ENCODE data around the gene PELI1. TPM values are rescaled to one million over a fixed set of nuclear protein-coding genes. Genes with fewer than 3 reads are reported as not detected.

PELI1 gene
- total RNA-seq, 1 donor = 5.8 TPM

DNA sequence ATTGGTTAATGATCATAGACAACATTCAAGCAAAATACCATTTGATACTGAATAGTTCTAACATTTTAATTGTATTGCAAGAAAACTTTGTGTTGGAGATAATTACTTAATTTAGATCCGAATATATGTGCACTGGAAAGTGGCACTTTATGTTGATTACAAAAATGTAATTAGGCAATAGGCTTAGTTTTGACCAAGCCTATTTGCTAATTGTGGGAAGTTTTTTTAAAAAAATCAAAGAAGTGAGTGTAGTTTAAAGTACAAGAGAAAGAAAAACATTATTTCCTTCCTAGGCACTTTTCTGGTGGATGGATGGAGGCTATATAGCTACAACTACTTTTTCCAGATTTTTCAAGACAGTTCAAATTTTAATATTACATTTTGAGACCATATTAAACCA lies 18.3 kb upstream of the PELI1 start:
- H3K4me3 ChIP-seq (ENCODE audit: low read depth, low read length) = no peak overlapping the region
- no peak for DNase-seq (ENCODE audit: low read depth)
- TF ChIP-seq CTCF (IDR thresholded peaks at IDR 0.05; ENCODE audit: insufficient read depth, low read length) = no peak

DNA sequence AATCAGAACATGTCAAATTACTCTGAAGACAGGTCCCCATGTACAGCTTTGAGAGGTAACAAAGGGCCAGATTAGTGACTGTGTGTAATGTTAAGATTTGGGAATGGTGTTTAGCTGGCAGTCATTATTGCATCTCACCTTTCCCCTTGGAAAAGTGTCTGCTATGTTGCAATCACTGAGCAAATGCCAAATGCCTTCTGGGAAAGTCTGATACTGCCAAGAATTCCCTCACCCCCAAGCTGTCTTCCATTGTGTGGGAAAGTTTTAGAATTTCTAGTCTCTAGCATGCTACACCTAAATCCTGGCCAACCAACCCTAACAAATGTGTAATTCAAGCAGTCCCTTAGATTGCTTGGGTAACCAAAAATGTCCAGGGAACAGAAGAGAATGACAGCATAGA lies 13.6 kb upstream of the PELI1 start:
- TF ChIP-seq CTCF (IDR thresholded peaks at IDR 0.05; ENCODE audit: insufficient read depth, low read length) = no peak
- H3K4me3 ChIP-seq (ENCODE audit: low read depth, low read length) = no peak overlapping the region
- peak; percentile 81 for DNase-seq (ENCODE audit: low read depth)

DNA sequence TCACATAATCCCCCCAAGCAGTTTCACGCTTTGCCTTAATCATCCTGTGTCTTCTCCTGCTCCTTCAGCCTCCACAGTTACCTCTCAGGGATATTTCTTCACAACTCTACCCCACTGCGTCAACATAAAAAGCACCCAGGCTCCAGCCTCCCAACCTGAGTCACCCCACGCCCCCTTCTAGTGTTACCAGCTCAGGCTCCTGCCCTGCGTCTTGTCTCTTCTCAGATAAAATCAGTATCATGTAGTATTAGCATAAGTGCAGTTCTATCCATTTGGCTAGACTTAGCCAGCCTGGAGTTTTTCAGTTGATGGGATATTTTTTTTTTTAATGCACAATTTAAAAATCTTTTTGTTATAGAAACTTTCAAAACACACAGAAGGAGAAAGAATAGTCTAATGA lies 9.6 kb upstream of the PELI1 start:
- no peak for TF ChIP-seq CTCF (IDR thresholded peaks at IDR 0.05; ENCODE audit: insufficient read depth, low read length)

GRCh38 chr2:64151476-64151875 lies 7.3 kb upstream of the PELI1 start:
- no peak overlapping the region for H3K4me3 ChIP-seq (ENCODE audit: low read depth, low read length)
- no peak for TF ChIP-seq CTCF (IDR thresholded peaks at IDR 0.05; ENCODE audit: insufficient read depth, low read length)

More for the DNA sequence above, 9.6 kb upstream of the PELI1 start:
- H3K4me3 ChIP-seq (ENCODE audit: low read depth, low read length) = no peak overlapping the region
- no peak for DNase-seq (ENCODE audit: low read depth)

DNA sequence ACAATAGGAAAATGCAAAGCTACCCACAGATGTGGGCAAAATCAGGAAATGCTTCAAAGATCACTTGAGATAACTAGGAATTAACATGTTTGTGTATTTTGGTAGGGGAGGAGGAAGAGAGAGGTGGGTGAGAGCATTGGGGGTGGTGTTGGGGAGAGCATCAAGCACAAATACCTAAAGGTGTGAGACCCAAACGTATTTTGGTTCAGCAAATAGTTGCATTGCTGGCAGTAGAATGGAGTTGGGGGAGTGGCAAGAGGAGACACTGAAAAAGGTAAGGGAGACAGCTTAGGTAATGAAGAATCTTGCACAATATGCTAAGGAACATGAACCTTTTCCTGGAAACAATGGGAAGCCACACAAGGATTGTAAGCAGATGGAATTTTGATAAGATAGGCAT lies 1.5 kb upstream of the PELI1 start:
- DNase-seq (ENCODE audit: low read depth) = no peak
- no peak for TF ChIP-seq CTCF (IDR thresholded peaks at IDR 0.05; ENCODE audit: insufficient read depth, low read length)
- H3K4me3 ChIP-seq (ENCODE audit: low read depth, low read length) = no peak overlapping the region

More at GRCh38 chr2:64151476-64151875, 7.3 kb upstream of the PELI1 start:
- no peak for DNase-seq (ENCODE audit: low read depth)

- no peak overlapping the region for H3K4me3 ChIP-seq (ENCODE audit: low read depth, low read length)
- TF ChIP-seq CTCF (IDR thresholded peaks at IDR 0.05; ENCODE audit: insufficient read depth, low read length) = no peak
Measured at GRCh38 chr2:64145119-64145518, 899 bp upstream of the PELI1 start.

More at GRCh38 chr2:64145119-64145518, 899 bp upstream of the PELI1 start:
- DNase-seq (ENCODE audit: low read depth) = no peak

Measured in fibroblast of the aortic adventitia (primary cell).